Activated CD8-positive, alpha-beta T cell treated with anti-CD3 and anti-CD28 coated beads for 36 hours (primary cell): ENCODE data around the gene UCP3. TPM values are rescaled to one million over a fixed set of nuclear protein-coding genes. Genes with fewer than 3 reads are reported as not detected.
A peak's percentile ranks its signal among the peaks of the same experiment; 100 is the strongest.

Experiments used
- ATAC-seq: fragments of 200-7000 bp; cut with Tn5 transposase; one replicate; pipeline ENCODE4 v1.10.0; 2021; ENCODE audit warnings: mild to moderate bottlenecking, moderate library complexity
- CTCF ChIA-PET: fragments of 350-600 bp; sonication (Branson Sonifier 250); formaldehyde crosslinking; loops from one replicate; lab custom pipeline; 2021; ENCODE audit warnings: antibody characterized with exemption; lab: Charles Lee
- POLR2A ChIA-PET: fragments of 350-600 bp; sonication (Branson Sonifier 250); formaldehyde crosslinking; loops from one replicate; lab custom pipeline; 2021; ENCODE audit warnings: antibody characterized with exemption; lab: Charles Lee
- DNase-seq: peaks from one replicate; pipeline ENCODE4 v3.0.0-alpha.2; 2020
- H3K27ac Mint-ChIP-seq: one replicate; pipeline ENCODE4 v1.8.0; 2021; ENCODE audit warnings: mild to moderate bottlenecking, mixed read lengths
- H3K27me3 Mint-ChIP-seq: one replicate; pipeline ENCODE4 v1.8.0; 2021; ENCODE audit warnings: mixed read lengths
- H3K36me3 Mint-ChIP-seq: one replicate; pipeline ENCODE4 v1.8.0; 2021; ENCODE audit warnings: low read depth, mixed read lengths
- H3K4me1 Mint-ChIP-seq: one replicate; pipeline ENCODE4 v1.8.0; 2021; ENCODE audit warnings: low read depth, mixed read lengths
- H3K4me3 Mint-ChIP-seq: one replicate; pipeline ENCODE4 v1.8.0; 2021; ENCODE audit warnings: mild to moderate bottlenecking, moderate library complexity, mixed read lengths
- H3K9me3 Mint-ChIP-seq: one replicate; pipeline ENCODE4 v1.8.0; 2021; ENCODE audit warnings: mixed read lengths
- CTCF ChIP-seq: fragments of 200-600 bp; IDR thresholded peaks from one replicate; pipeline ENCODE4 v1.8.0; 2022; ENCODE audit warnings: antibody characterized with exemption, mild to moderate bottlenecking
- intact Hi-C: fragments of 100-400 bp; cut with micrococcal nuclease; formaldehyde crosslinking; loops from one replicate; pipeline ENCODE4 v1.10.0; 2022
- total RNA-seq, 2 experiments: library from RNA; stranded (reverse); gene quantifications; one replicate each; pipeline ENCODE4 v1.2.3, GENCODE V29; 2021

UCP3 gene
- 1 to 10 TPM; 1.5 to 2.2 TPM for total RNA-seq

GRCh38 chr11:74008373-74009229 lies at the start of gene UCP3:
Gene UCP3, minus strand, starts transcription at chr11:74009085. Its CDS starts 2,043 bp downstream, at chr11:74007042.
- H3K4me3 Mint-ChIP-seq = no peak within 1 kb of the TSS
- ATAC-seq = no peak
- H3K27me3 Mint-ChIP-seq = no peaks in the 10 kb centered on the region
- DNase-seq = no peak
- peak within 1 kb of the TSS; percentile 98 for H3K27ac Mint-ChIP-seq
- peaks cover 24% of the 10 kb centered on the region for H3K36me3 Mint-ChIP-seq
- intact Hi-C loops = loop anchor here (1.0 to 5.0 kb wide), 2 partner anchors 11 to 36 kb away; no protein-coding TSS in a partner anchor
- no peak for TF ChIP-seq CTCF
- H3K4me1 Mint-ChIP-seq = peaks cover 95% of the 10 kb centered on the region
- ChIA-PET POLR2A (interaction anchor here (0.8 to 17.6 kb wide), 6 partner anchors 10 to 98 kb away, joined by 3 to 269 read pairs (median 3); partner anchors contain the start of gene UCP2), CTCF (interaction anchor here (1.3 kb wide), 2 partner anchors 10 to 27 kb away, joined by 3 to 4 read pairs; no protein-coding TSS in a partner anchor)
- H3K9me3 Mint-ChIP-seq = no peaks in the 10 kb centered on the region

- no peak for TF ChIP-seq CTCF
- no peak for ATAC-seq
- no peaks in the 10 kb centered on the region for H3K27me3 Mint-ChIP-seq
- CTCF ChIA-PET = no interaction called here
- H3K27ac Mint-ChIP-seq = no peak overlapping the region
- intact Hi-C loops = no loop called here
- H3K4me3 Mint-ChIP-seq = no peak overlapping the region
- H3K4me1 Mint-ChIP-seq = peaks cover 7% of the 10 kb centered on the region
- no peak for DNase-seq
- no peaks in the 10 kb centered on the region for H3K9me3 Mint-ChIP-seq
- POLR2A ChIA-PET = no interaction called here
- peaks cover 34% of the 10 kb centered on the region for H3K36me3 Mint-ChIP-seq
Measured at GRCh38 chr11:74057249-74058151, 48.6 kb upstream of the UCP3 start.

- no peak for TF ChIP-seq CTCF
- intact Hi-C loops = no loop called here
- no peak overlapping the region for H3K27ac Mint-ChIP-seq
- peaks cover 30% of the 10 kb centered on the region for H3K36me3 Mint-ChIP-seq
- H3K4me3 Mint-ChIP-seq = no peak overlapping the region
- no peaks in the 10 kb centered on the region for H3K9me3 Mint-ChIP-seq
- DNase-seq (no peak), ATAC-seq (no peak)
- peaks cover 6% of the 10 kb centered on the region for H3K4me1 Mint-ChIP-seq
- H3K27me3 Mint-ChIP-seq = no peaks in the 10 kb centered on the region
- ChIA-PET CTCF (interaction anchor here (1.4 kb wide), 1 partner anchor 86 kb away, joined by 3 read pairs; no protein-coding TSS in a partner anchor), POLR2A (no interaction called here)
Measured at GRCh38 chr11:74055938-74056337, 47.1 kb upstream of the UCP3 start.

GRCh38 chr11:74050465-74050864 lies 41.6 kb upstream of the UCP3 start:
- ChIA-PET CTCF (no interaction called here), POLR2A (interaction anchor here (0.6 kb wide), 1 partner anchor 1286 kb away, joined by 3 read pairs; no protein-coding TSS in a partner anchor)
- H3K27me3 Mint-ChIP-seq = no peaks in the 10 kb centered on the region
- H3K36me3 Mint-ChIP-seq = peaks cover 4% of the 10 kb centered on the region
- no peak overlapping the region for H3K4me3 Mint-ChIP-seq
- H3K9me3 Mint-ChIP-seq = no peaks in the 10 kb centered on the region
- DNase-seq (no peak), ATAC-seq (no peak)
- intact Hi-C loops = no loop called here
- H3K4me1 Mint-ChIP-seq = no peaks in the 10 kb centered on the region
- H3K27ac Mint-ChIP-seq = no peak overlapping the region
- no peak for TF ChIP-seq CTCF
